ENCODE results near the gene FRMD8. TPM values are rescaled to one million over a fixed set of nuclear protein-coding genes. Genes with fewer than 3 reads are reported as not detected.

The FRMD8 gene
- total RNA-seq, 5 donors from 2014 or later (not counting 1 experiment from before 2014, with no cell fraction given): 35.6 to 79.1 (median 77.8) TPM

DNA sequence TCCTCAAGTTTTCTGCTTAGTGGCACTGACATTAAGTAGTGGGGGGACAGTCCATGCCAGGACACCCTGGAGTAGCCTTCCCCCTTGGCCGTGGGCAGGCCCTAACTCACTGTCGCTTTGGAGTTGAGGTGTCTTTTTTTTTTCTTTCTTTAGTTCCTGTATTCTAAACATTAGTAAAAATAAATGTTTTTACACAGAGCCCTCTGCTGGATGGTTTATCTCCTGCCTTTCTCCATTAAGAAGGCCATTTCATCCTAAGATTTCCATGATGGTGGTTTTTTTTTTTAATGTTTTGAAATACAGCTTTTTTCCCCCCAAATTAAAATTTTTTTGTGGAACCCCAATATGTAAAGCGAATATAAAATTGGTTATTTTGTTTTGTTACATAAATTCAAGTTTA, 33.7 kb upstream of the FRMD8 start:
- ATAC-seq (replicated peaks in 1 of 4): no peak
- CTCF ChIA-PET: interaction anchor here (0.6 to 1.4 kb wide), 6 partner anchors 16 to 1909 kb away, joined by 3 to 5 read pairs (median 4); no protein-coding TSS in a partner anchor

DNA sequence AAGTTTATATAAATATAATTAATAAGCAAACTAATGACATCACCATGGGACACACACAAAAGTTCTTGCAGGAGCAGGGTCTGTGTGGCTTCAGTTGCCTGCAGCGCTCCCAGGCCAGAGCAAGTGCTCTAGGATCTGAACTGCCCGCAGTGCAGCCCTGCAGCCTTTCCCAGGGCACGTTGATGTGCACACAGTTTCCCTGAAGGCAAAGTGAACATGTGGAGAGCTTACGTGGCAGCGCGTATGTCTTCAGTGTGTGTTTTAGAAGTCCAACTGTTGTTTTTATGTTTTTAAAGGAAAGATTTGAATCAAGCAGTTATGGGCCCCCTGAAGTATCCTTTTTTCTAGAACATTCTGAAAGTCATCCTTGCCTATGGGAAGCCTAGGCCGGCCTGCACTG, 33.1 kb upstream of the FRMD8 start:
- H3K4me1 Mint-ChIP-seq: peaks cover 14 to 21% (median 18%) of the 10 kb centered on the region in 3 donors
- Histone ChIP-seq H3K36me3 (ENCODE audit: control insufficient read depth in 2 of 2, extremely low read depth in 1 of 2, insufficient read depth in 1 of 2, low read length in 1 of 2) (peaks cover 12 to 36% of the 10 kb centered on the region in 2 donors), H3K4me3 (ENCODE audit: control insufficient read depth in 1 of 2, extremely low read depth in 1 of 2, low read length in 1 of 2) (no peak overlapping the region), H3K27me3 (replicated peaks in 1 of 2; ENCODE audit: control insufficient read depth in 2 of 2, extremely low read depth in 1 of 2, insufficient read depth in 2 of 2, low read length in 1 of 2) (peaks cover 0 to 7% of the 10 kb centered on the region in 2 experiments), H3K9me3 (no peaks in the 10 kb centered on the region), H3K27ac (ENCODE audit: low read length) (no peak overlapping the region), H3K4me1 (ENCODE audit: control insufficient read depth in 1 of 2, extremely low read depth in 1 of 2, insufficient read depth in 2 of 2, low read length in 2 of 2) (peaks cover 2 to 20% of the 10 kb centered on the region in 2 experiments)
- peaks cover 17% of the 10 kb centered on the region for H3K36me3 Mint-ChIP-seq
- peak overlapping the region; percentile 41 to 84 for H3K27ac Mint-ChIP-seq
- H3K4me3 Mint-ChIP-seq: peak overlapping the region; percentile 61 to 96 (median 65)
- H3K9me3 Mint-ChIP-seq: no peaks in the 10 kb centered on the region
- ATAC-seq (replicated peaks in 1 of 4): no peak
- CTCF ChIA-PET: interaction anchor here (0.6 to 1.4 kb wide), 6 partner anchors 19 to 1908 kb away, joined by 3 to 5 read pairs (median 4); no protein-coding TSS in a partner anchor
- no peak for DNase-seq
- H3K27me3 Mint-ChIP-seq: no peaks in the 10 kb centered on the region
- POLR2A ChIA-PET: interaction anchor here in 1 of 2 donors (1.1 kb wide), 1 partner anchor 151 kb away, joined by 3 read pairs; no protein-coding TSS in a partner anchor
- 96% methylated on average over 7 of the region's 7 CpGs for WGBS (ENCODE audit: insufficient coverage)

More for the DNA sequence above, 33.7 kb upstream of the FRMD8 start:
- no peak for DNase-seq
- no peak overlapping the region for H3K4me3 Mint-ChIP-seq
- Histone ChIP-seq H3K9me3 (no peaks in the 10 kb centered on the region), H3K27me3 (replicated peaks in 1 of 2; ENCODE audit: control insufficient read depth in 2 of 2, extremely low read depth in 1 of 2, insufficient read depth in 2 of 2, low read length in 1 of 2) (peaks cover 0 to 7% of the 10 kb centered on the region in 2 experiments), H3K27ac (ENCODE audit: low read length) (no peak overlapping the region), H3K36me3 (ENCODE audit: control insufficient read depth in 2 of 2, extremely low read depth in 1 of 2, insufficient read depth in 1 of 2, low read length in 1 of 2) (peaks cover 12 to 42% of the 10 kb centered on the region in 2 donors), H3K4me1 (ENCODE audit: control insufficient read depth in 1 of 2, extremely low read depth in 1 of 2, insufficient read depth in 2 of 2, low read length in 2 of 2) (peaks cover 2 to 20% of the 10 kb centered on the region in 2 experiments), H3K4me3 (ENCODE audit: control insufficient read depth in 1 of 2, extremely low read depth in 1 of 2, low read length in 1 of 2) (no peak overlapping the region)
- H3K27ac Mint-ChIP-seq: peak overlapping the region; percentile 79 to 80
- peaks cover 14 to 21% (median 18%) of the 10 kb centered on the region in 3 donors for H3K4me1 Mint-ChIP-seq
- POLR2A ChIA-PET: interaction anchor here in 1 of 2 donors (1.1 kb wide), 1 partner anchor 151 kb away, joined by 3 read pairs; no protein-coding TSS in a partner anchor
- no CpG with 5 or more reads among the region's 3 CpGs for WGBS (ENCODE audit: insufficient coverage)
- H3K9me3 Mint-ChIP-seq: no peaks in the 10 kb centered on the region
- H3K27me3 Mint-ChIP-seq: no peaks in the 10 kb centered on the region
- peaks cover 17% of the 10 kb centered on the region for H3K36me3 Mint-ChIP-seq

DNA sequence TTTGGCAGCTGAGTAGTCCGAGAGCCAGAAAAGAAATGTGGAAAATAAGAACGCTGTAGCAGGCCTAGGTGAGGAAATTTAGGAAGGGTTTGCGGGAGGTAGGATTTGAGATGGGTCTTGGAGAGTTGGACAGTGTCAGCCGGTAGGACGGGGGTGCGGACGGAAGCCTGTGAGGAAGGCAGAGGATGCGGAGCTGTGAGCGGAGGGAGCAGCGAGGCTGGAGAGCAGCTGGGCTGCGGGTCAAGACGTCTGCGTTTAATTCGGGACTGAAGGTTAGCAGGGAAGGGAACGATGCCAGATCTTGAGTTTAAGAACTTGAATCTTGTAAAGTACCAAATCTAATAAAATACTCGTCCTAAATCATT, 32.6 kb upstream of the FRMD8 start:
- Mint-ChIP-seq H3K4me3 (peak overlapping the region; percentile 61 to 96 (median 65)), H3K9me3 (no peaks in the 10 kb centered on the region), H3K36me3 (peaks cover 12% of the 10 kb centered on the region), H3K27me3 (no peaks in the 10 kb centered on the region), H3K4me1 (peaks cover 14 to 21% (median 18%) of the 10 kb centered on the region in 3 donors), H3K27ac (peak overlapping the region; percentile 41 to 84)
- DNase-seq: peak in 1 of 35 experiments; percentile 18
- ChIA-PET CTCF (interaction anchor here (0.5 to 1.4 kb wide), 3 partner anchors 19 to 1051 kb away, joined by 3 to 5 read pairs (median 4); no protein-coding TSS in a partner anchor), POLR2A (interaction anchor here in 1 of 2 donors (1.1 kb wide), 1 partner anchor 150 kb away, joined by 3 read pairs; no protein-coding TSS in a partner anchor)
- Histone ChIP-seq H3K27ac (ENCODE audit: low read length) (peak overlapping the region; percentile 58), H3K4me1 (ENCODE audit: control insufficient read depth in 1 of 2, extremely low read depth in 1 of 2, insufficient read depth in 2 of 2, low read length in 2 of 2) (peaks cover 2 to 20% of the 10 kb centered on the region in 2 experiments), H3K9me3 (no peaks in the 10 kb centered on the region), H3K27me3 (replicated peaks in 1 of 2; ENCODE audit: control insufficient read depth in 2 of 2, extremely low read depth in 1 of 2, insufficient read depth in 2 of 2, low read length in 1 of 2) (peaks cover 0 to 7% of the 10 kb centered on the region in 2 experiments), H3K4me3 (ENCODE audit: control insufficient read depth in 1 of 2, extremely low read depth in 1 of 2, low read length in 1 of 2) (peak overlapping the region; percentile 43 to 65), H3K36me3 (ENCODE audit: control insufficient read depth in 2 of 2, extremely low read depth in 1 of 2, insufficient read depth in 1 of 2, low read length in 1 of 2) (peaks cover 12 to 31% of the 10 kb centered on the region in 2 donors)
- no peak for ATAC-seq (replicated peaks in 1 of 4)
- 74% methylated on average over 6 of the region's 16 CpGs for WGBS (ENCODE audit: insufficient coverage)

DNA sequence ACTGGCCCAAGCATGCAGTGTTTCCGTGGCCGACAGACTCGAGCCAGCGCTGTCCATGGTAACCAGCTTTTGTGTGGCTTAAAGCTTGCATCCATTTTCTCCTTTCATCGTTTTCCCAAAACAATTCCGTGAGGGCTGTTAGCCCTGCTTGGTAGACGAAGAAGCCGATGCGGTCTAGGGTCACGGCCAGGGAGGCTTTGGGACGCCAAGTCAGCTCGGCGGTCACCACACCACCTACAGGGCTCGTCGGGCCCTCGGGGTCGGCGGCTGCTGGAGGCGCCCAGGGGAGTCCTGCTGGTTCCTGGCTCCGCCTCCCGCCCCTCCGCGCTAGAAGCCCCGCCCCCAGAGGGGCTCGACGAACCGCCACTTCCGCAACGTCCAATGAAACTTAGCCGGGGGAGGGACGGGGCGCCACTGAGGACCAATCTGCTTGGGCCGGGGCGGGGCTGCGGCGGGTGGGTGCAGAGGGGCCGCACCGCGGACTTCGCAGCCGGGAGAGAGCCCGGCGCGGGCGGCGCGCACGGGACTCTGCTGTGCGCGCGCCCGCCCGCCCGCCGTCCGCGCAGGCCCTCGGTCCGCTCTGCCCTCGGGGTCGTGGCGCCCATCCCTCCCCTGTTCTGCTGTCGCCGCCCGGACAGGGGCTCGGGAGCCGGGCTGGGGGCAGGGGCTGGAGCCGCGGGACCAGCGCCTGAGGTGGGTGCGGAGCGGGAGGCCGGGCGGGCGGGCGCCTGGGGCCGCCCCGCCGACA, 32.0 kb upstream of the FRMD8 start, which contains the start of gene TIGD3:
Gene TIGD3 (plus strand): TSS at position 487 of the 748 bp plus-strand sequence. CDS start 1,058 bp downstream, outside the sequence.
- no peaks in the 10 kb centered on the region for H3K9me3 ChIP-seq
- WGBS (ENCODE audit: insufficient coverage): under 1% methylated on average over 79 of the region's 79 CpGs
- H3K36me3 Mint-ChIP-seq: peaks cover 9% of the 10 kb centered on the region
- ChIA-PET POLR2A (no interaction called here), CTCF (interaction anchor here (0.5 kb wide), 2 partner anchors 148 to 1052 kb away, joined by 4 read pairs; no protein-coding TSS in a partner anchor)
- peaks cover 0 to 7% of the 10 kb centered on the region in 2 experiments for H3K27me3 ChIP-seq (replicated peaks in 1 of 2; ENCODE audit: control insufficient read depth in 2 of 2, extremely low read depth in 1 of 2, insufficient read depth in 2 of 2, low read length in 1 of 2)
- H3K4me1 ChIP-seq (ENCODE audit: control insufficient read depth in 1 of 2, extremely low read depth in 1 of 2, insufficient read depth in 2 of 2, low read length in 2 of 2): peaks cover 2 to 20% of the 10 kb centered on the region in 2 experiments
- peak within 1 kb of the TSS; percentile 49 to 65 for H3K4me3 ChIP-seq (ENCODE audit: control insufficient read depth in 1 of 2, extremely low read depth in 1 of 2, low read length in 1 of 2)
- H3K9me3 Mint-ChIP-seq: no peaks in the 10 kb centered on the region
- ATAC-seq (replicated peaks in 1 of 4): peak; percentile 94 to 98 (median 97)
- peaks cover 12 to 26% of the 10 kb centered on the region in 2 donors for H3K36me3 ChIP-seq (ENCODE audit: control insufficient read depth in 2 of 2, extremely low read depth in 1 of 2, insufficient read depth in 1 of 2, low read length in 1 of 2)
- H3K27ac Mint-ChIP-seq: peak within 1 kb of the TSS; percentile 63 to 84
- peak within 1 kb of the TSS; percentile 58 for H3K27ac ChIP-seq (ENCODE audit: low read length)
- H3K27me3 Mint-ChIP-seq: no peaks in the 10 kb centered on the region
- DNase-seq: peak; percentile 89 to 99 (median 96)
- H3K4me1 Mint-ChIP-seq: peaks cover 14 to 21% (median 18%) of the 10 kb centered on the region in 3 donors
- peak within 1 kb of the TSS; percentile 80 to 96 (median 87) for H3K4me3 Mint-ChIP-seq

DNA sequence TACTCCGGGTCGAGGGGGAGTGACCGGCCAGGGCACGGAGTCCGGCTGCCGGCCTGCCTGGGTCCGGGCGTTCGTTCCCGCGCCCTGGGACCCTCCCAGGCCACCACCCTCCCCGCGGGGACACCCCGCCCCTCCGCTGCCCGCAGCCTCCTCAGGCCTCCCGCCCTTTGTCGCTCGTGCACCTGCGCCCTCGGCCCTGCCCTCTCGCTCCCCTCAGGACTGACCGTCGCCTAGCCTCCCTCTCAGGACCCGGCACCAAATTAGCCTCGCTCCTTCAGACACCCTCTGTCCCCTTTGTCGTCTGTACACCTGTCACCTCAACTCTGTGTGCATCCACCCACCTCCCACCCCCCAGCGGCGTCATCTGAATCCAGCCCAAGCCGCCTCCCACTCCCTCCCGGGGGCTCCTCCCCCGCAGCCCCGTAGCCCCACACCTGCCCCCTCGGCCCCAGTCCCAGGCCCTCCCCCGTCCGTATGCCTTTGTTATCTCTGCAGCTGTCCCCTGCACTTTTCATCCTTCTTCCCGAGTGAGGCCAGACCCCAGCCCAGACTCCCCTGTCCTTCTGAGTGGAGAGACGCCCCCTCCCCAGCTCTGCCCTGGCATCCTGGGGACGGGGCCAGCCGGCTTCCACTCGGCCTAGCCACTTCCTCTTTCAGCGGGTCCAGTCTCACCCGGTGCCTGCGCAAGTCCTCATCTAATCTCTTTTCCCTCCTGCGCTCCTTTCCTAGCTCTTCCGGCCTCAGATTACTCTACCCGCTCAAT, 31.2 kb upstream of the FRMD8 start:
- 2% methylated on average over 47 of the region's 47 CpGs for WGBS (ENCODE audit: insufficient coverage)
- peak; percentile 30 to 55 (median 40) for ATAC-seq (replicated peaks in 1 of 4)
- H3K27me3 Mint-ChIP-seq: no peaks in the 10 kb centered on the region
- peak overlapping the region; percentile 80 to 96 (median 87) for H3K4me3 Mint-ChIP-seq
- Histone ChIP-seq H3K36me3 (ENCODE audit: control insufficient read depth in 2 of 2, extremely low read depth in 1 of 2, insufficient read depth in 1 of 2, low read length in 1 of 2) (peaks cover 9 to 20% of the 10 kb centered on the region in 2 donors), H3K4me3 (ENCODE audit: control insufficient read depth in 1 of 2, extremely low read depth in 1 of 2, low read length in 1 of 2) (peak overlapping the region; percentile 49 to 50), H3K9me3 (no peaks in the 10 kb centered on the region), H3K27ac (ENCODE audit: low read length) (no peak overlapping the region), H3K27me3 (replicated peaks in 1 of 2; ENCODE audit: control insufficient read depth in 2 of 2, extremely low read depth in 1 of 2, insufficient read depth in 2 of 2, low read length in 1 of 2) (peaks cover 0 to 7% of the 10 kb centered on the region in 2 experiments), H3K4me1 (ENCODE audit: control insufficient read depth in 1 of 2, extremely low read depth in 1 of 2, insufficient read depth in 2 of 2, low read length in 2 of 2) (peaks cover 2 to 20% of the 10 kb centered on the region in 2 experiments)
- peak overlapping the region; percentile 58 to 63 for H3K27ac Mint-ChIP-seq
- ChIA-PET POLR2A (no interaction called here), CTCF (no interaction called here)
- H3K9me3 Mint-ChIP-seq: no peaks in the 10 kb centered on the region
- peaks cover 14 to 21% (median 18%) of the 10 kb centered on the region in 3 donors for H3K4me1 Mint-ChIP-seq
- DNase-seq: peak; percentile 29 to 77 (median 61)
- H3K36me3 Mint-ChIP-seq: peaks cover 9% of the 10 kb centered on the region

All from T-cell (primary cell).